Sciatic nerve (tissue), 2 donors: ENCODE measurements around the gene METTL25B. TPM values are rescaled to one million over a fixed set of nuclear protein-coding genes. Genes with fewer than 3 reads are reported as not detected.
A peak's percentile ranks its signal among the peaks of the same experiment; 100 is the strongest.

Experiments used
- ATAC-seq: fragments of 200-7000 bp; cut with Tn5 transposase; one replicate; pipeline ENCODE4 v1.9.1; 2020; ENCODE audit warnings: mild to moderate bottlenecking, moderate library complexity
- DNase-seq: peaks from one replicate; pipeline ENCODE4 v3.0.0-alpha.2; 2020; ENCODE audit warnings: low spot score
- intact Hi-C: fragments of 100-400 bp; cut with DNase I; formaldehyde crosslinking; loops from one replicate; pipeline ENCODE4 v1.14.2; 2022
- total RNA-seq: library from RNA; stranded (reverse); fragmentation: NEBNext Ultra II Directional; extraction: Animal tissue kit (Norgen Biotek cat#: 25700); gene quantifications from one replicate; pipeline ENCODE4 v1.2.1, GENCODE V29; 2021
- donor health status: DM: no; HTN: no; CAD: no.
- donor health status: DM: no; HTN: no; CAD: no.

The METTL25B gene
- total RNA-seq, 1 donor from 2014 or later, result 35.9 TPM

GRCh38 chr1:156714830-156715229 is 13.4 kb upstream of the METTL25B start:
- no peak for DNase-seq
- no peak for ATAC-seq
- intact Hi-C loops, result no loop called here

- ATAC-seq, result no peak
- intact Hi-C loops, result no loop called here
These were observed 10.9 kb upstream of the METTL25B start for GRCh38 chr1:156717351-156717750.

GRCh38 chr1:156721131-156721530 is 7.1 kb upstream of the METTL25B start:
- no peak for ATAC-seq
- DNase-seq, result no peak
- intact Hi-C loops, result no loop called here

More at GRCh38 chr1:156717351-156717750, 10.9 kb upstream of the METTL25B start:
- DNase-seq, result no peak

- no peak for ATAC-seq
- DNase-seq, result no peak
- intact Hi-C loops, result no loop called here
These were observed 6.7 kb upstream of the METTL25B start for GRCh38 chr1:156721535-156721934.

GRCh38 chr1:156725683-156726280 is 2.5 kb upstream of the METTL25B start:
- ATAC-seq (peak; percentile 79), DNase-seq (peak; percentile 93)
- intact Hi-C loops, result loop anchor here (1.0 kb wide), 1 partner anchor 36 kb away; no protein-coding TSS in a partner anchor

GRCh38 chr1:156726549-156727226 is 1.6 kb upstream of the METTL25B start:
- intact Hi-C loops, result no loop called here
- no peak for ATAC-seq
- DNase-seq, result no peak

GRCh38 chr1:156727492-156727891 is 777 bp upstream of the METTL25B start:
- no peak for ATAC-seq
- DNase-seq, result no peak
- intact Hi-C loops, result no loop called here

- DNase-seq (peak; percentile 98), ATAC-seq (peak; percentile 97)
- intact Hi-C loops, result no loop called here
These were observed 562 bp downstream of the METTL25B start, which contains the start of gene ISG20L2 for GRCh38 chr1:156728599-156729462. Gene ISG20L2, minus strand, starts transcription at chr1:156728766. Its CDS starts 1,114 bp downstream, at chr1:156727652.

GRCh38 chr1:156733989-156734584 is 5.8 kb downstream of the METTL25B start:
- intact Hi-C loops, result no loop called here

GRCh38 chr1:156738407-156738806 is 10.1 kb downstream of the METTL25B start:
- intact Hi-C loops, result loop anchor here (5.0 kb wide), 1 partner anchor 309 kb away; the partner anchor contains the start of gene ARHGEF11
- no peak for DNase-seq
- no peak for ATAC-seq

More at GRCh38 chr1:156733989-156734584, 5.8 kb downstream of the METTL25B start:
- ATAC-seq (no peak), DNase-seq (no peak)

GRCh38 chr1:156738916-156739315 is 10.6 kb downstream of the METTL25B start:
- no peak for DNase-seq
- intact Hi-C loops, result loop anchor here (5.0 kb wide), 1 partner anchor 308 kb away; the partner anchor contains the start of gene ARHGEF11
- ATAC-seq, result no peak

- intact Hi-C loops, result loop anchor here (5.0 kb wide), 1 partner anchor 1508 kb away; no protein-coding TSS in a partner anchor
- ATAC-seq, result no peak
- no peak for DNase-seq
These were observed 12.0 kb downstream of the METTL25B start for GRCh38 chr1:156740237-156740740.

GRCh38 chr1:156740741-156741480 is 12.6 kb downstream of the METTL25B start, which contains the start of gene MRPL24:
Gene MRPL24, minus strand, starts transcription at chr1:156741088. Its CDS starts 2,384 bp downstream, at chr1:156738704.
- intact Hi-C loops, result loop anchor here (5.0 kb wide), 1 partner anchor 1509 kb away; no protein-coding TSS in a partner anchor
- peak; percentile 96 for ATAC-seq
- peak; percentile 97 for DNase-seq

- DNase-seq (no peak), ATAC-seq (peak; percentile 2)
- intact Hi-C loops, result loop anchor here (5.0 kb wide), 1 partner anchor 1509 kb away; no protein-coding TSS in a partner anchor
These were observed 13.3 kb downstream of the METTL25B start for GRCh38 chr1:156741481-156741983.

- ATAC-seq (no peak), DNase-seq (no peak)
- intact Hi-C loops, result loop anchor here (5.0 kb wide), 1 partner anchor 1510 kb away; no protein-coding TSS in a partner anchor
These were observed 13.7 kb downstream of the METTL25B start for GRCh38 chr1:156742017-156742416.

- DNase-seq, result no peak
- intact Hi-C loops, result loop anchor here (5.0 kb wide), 1 partner anchor 1510 kb away; no protein-coding TSS in a partner anchor
- no peak for ATAC-seq
These were observed 14.5 kb downstream of the METTL25B start for GRCh38 chr1:156742801-156743200.
